HG03558 (cell line): ENCODE results near the gene NABP1.

Experiments used
- ATAC-seq: cut with Tn5 transposase; IDR thresholded peaks from one replicate; pipeline ENCODE4 v1.9.1; 2021; ENCODE audit warnings: moderate number of reproducible peaks; ENCODE audit not compliant: unreplicated experiment; ENCODE audit errors: extremely low read depth

Gene NABP1

GRCh38 chr2:191703079-191703725 lies 25.3 kb downstream of the NABP1 start:
- ATAC-seq, result no peak

- ATAC-seq, result no peak
Observed at GRCh38 chr2:191705084-191705483, 27.1 kb downstream of the NABP1 start.

DNA sequence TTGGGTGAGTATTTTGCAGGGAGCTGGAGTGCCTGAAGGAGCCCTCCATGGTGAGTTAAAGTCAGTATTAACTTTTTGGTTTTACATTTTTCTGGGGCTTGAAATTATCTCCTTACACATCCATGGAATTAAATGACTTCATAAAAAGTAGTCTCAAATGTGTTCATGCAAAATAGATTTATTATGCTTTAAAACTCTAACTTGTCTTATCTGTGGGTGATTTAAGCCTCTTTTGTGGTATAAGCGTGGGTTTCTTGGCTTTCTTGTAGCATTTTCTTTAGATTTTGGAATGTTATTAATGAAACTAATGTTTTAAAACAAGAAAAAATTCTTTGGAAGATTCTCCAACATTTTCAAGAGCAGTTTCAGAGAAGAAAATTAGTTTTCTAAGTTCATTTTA lies 27.8 kb downstream of the NABP1 start:
- ATAC-seq, result no peak

DNA sequence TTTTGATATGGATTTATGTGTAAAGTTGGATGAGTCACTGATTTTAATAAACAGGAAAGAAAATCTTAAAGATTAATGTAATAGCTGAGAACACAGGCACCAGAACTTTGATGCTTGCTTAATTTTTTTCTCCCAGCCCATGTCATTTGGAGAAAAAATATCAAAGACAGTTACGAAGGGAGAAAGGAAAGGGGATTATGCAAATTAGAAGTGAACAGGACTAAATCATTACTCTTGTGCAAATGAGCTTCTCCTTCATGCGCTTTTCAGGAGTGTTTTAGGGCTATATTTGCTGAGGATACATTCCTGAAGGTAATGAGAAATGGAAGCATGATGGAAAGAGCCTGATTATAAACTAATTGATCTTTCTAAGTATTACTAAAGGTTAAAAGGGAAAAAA lies 28.9 kb downstream of the NABP1 start:
- no peak for ATAC-seq

DNA sequence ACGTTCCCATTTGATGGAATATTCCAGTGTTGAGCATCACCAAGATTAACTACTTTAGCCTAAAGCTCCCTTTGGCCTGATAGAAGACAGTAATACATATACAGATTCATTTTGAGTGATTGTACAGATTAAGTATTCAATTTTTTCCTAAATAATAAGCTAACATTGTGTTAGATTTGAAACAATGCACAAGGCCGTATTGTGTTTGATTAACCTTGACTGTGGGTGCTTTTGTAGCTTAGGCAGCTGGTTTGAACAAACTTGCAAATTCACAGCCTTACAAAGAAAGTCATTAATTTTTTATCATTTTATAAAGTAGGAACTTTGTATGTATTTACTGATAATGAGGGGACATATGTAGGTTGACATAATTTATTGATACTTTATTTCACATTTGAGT lies 29.6 kb downstream of the NABP1 start:
- no peak for ATAC-seq

GRCh38 chr2:191710411-191710900 lies 32.5 kb downstream of the NABP1 start:
- no peak for ATAC-seq

GRCh38 chr2:191711621-191712020 lies 33.7 kb downstream of the NABP1 start:
- no peak for ATAC-seq

GRCh38 chr2:191713837-191714236 lies 35.9 kb downstream of the NABP1 start:
- ATAC-seq, result no peak

- ATAC-seq, result no peak
Observed at GRCh38 chr2:191714925-191715324, 37.0 kb downstream of the NABP1 start.

- ATAC-seq, result no peak
Observed at GRCh38 chr2:191715471-191715870, 37.5 kb downstream of the NABP1 start.

DNA sequence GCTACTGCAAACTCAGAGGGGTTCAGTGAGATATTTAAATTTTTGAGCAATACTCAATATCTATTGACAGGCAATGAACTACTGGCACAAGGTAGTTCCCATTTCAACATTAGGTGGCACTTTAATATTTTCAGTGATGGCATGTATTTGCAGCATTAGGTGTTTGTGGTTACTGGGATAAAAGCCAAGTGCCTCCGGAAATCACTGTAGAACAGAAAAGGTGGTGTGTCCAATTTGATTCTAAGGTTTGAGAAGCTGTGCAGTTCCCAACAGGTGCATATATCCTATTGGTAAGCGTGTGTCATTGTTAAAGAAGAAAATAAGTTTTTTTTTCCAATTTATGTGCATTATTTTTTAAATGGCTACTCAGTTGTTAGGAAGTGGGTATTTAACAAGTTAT lies 41.3 kb downstream of the NABP1 start:
- no peak for ATAC-seq

DNA sequence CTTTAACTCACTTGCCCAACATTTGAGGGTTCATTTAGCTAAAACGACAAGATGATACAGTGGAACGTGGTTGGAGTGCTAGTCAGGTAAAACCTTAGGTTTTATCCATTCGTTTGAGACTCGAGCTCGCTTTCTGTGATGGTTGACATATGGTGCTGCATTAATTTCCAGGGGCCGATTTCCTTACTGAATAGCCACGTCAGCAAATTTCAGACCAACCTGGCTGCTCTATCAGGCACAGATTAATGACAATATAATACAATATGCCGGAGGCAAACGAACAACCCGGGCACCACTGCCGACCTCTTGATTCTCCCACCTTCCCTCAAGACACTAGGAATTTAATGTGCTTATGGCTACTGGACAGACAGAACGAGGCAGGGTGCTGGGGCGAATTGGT lies 42.0 kb downstream of the NABP1 start:
- ATAC-seq, result no peak

GRCh38 chr2:191721331-191721730 lies 43.4 kb downstream of the NABP1 start:
- ATAC-seq, result no peak

DNA sequence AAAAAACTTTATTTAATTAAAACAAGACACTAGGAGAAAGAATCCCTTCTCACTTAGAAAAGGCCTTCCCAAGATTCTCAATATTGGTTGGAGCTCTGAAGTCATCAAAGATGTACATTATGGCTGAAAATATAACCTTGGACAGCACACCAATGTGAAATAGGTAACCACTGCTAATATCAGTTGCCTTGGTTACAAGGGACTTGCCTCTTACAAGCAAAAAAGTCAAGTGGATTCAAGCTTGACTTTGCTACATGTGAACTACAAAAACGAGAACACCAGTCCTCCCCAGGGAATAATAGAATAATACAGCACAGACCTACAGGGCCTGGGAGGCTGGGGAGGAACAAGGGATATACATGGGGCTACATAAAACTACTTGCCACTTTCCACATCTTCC lies 46.1 kb downstream of the NABP1 start:
- no peak for ATAC-seq

DNA sequence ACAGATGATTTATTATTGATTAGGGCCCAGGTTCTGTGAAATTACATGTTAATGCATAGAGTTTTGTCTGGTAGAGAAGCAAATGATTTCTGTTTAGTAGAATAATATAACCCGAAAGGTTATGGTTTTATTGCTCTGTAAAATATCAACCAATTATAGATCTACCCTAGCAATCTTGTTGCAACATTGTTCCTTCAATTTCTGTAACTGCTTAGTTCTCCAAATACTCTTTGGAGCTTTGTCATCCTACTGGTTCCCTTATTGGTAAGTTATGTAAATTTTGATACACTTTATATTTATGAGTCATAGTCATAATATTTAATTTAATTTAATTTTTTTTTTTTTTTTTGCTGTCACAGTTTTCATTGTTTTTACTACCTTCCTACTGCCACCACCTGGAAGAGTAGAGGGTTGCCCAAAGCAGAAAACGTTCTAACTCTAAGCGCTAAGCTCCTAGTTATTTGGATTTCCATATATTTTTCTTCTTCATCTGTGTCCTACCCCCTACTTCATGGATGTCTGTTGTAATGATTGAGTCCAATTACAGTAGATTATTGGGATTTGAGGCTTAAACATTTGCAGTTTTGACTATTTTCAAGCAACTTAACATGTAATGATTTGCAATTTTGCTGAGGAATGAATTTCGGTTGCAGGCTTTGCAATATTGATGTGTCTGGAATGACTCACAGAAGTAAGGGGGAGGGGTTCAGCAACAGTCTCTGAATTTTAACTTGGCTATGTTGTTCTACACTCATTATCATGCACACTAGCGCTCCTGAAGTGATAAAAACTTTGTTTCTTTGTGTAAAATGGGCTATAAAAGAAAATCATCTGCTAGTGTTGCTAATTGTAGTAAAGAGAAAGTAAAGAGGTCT lies 51.1 kb downstream of the NABP1 start:
- ATAC-seq, result no peak

- no peak for ATAC-seq
Observed at GRCh38 chr2:191730263-191730662, 52.3 kb downstream of the NABP1 start.
